ENCODE results near the gene PIP4K2B. TPM values are rescaled to one million over a fixed set of nuclear protein-coding genes. Genes with fewer than 3 reads are reported as not detected.

Gene PIP4K2B
- total and polyA plus RNA-seq, 9 of the 15 experiments (the other 6 are each of a cell fraction or from before 2014, with no cell fraction given) = 3.7 to 29.9 (median 23.0) TPM

DNA sequence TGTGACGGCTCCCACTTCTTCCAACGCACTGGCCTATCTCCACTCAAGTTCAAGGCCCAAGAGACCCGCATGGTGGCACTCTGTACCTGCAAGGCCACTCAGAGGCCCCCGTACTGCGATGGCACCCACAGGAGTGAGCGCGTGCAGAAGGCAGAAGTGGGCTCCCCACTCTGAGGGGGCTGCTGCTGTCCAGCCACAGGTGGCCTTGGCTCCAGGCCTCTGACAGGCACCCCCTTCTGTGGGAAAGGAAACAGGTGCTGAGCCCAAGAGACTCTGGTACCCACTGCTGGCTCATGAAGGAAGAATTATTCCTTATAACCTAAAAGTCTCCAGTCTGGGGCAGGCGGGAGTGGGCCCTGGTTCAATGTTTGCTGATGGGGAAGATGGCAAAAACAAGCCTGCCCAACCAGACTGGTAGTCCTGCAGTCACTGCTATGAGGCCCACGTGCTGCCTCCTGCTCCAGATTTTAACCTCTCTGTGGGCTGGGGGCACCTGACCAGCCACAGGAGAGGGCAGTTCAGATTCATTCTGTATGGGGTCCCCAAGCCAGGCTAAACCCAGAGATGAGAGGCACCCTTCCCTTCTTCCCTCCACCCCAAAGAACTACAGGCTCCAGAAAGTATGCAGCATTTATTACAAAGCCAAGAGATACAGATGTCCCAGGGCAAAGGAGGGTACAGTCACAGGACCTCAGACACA is 65.9 kb downstream of the PIP4K2B start:
- H4K20me1 ChIP-seq (replicated peaks; ENCODE audit: control insufficient read depth, insufficient read depth, low read length) = 0 out of 2 replicates have a peak, but pooled peaks cover 3% of the 10 kb centered on the region
- CTCF ChIA-PET (ENCODE audit: low intra/inter-chr PET ratio) = interaction anchor here (0.8 to 1.1 kb wide), 2 partner anchors 57 to 60 kb away, joined by 3 to 5 read pairs; no protein-coding TSS in a partner anchor
- H3K4me1 ChIP-seq (replicated peaks in 1 of 2; ENCODE audit: control insufficient read depth in 2 of 2, insufficient read depth in 2 of 2, low read length in 2 of 2) = peaks cover 35 to 68% of the 10 kb centered on the region in 2 experiments
- in situ Hi-C loops (cut with MboI) (loop anchor here (5.0 kb wide), 1 partner anchor 56 kb away; no protein-coding TSS in a partner anchor), intact Hi-C loops (cut with micrococcal nuclease) (no loop called here)
- no peak overlapping the region for H3K4me3 ChIP-seq
- no peak for ATAC-seq
- no peak for FAIRE-seq
- H3K36me3 ChIP-seq (ENCODE audit: control insufficient read depth, insufficient read depth, low read length) = peaks cover 61% of the 10 kb centered on the region; the same call in 2 of the 3 replicates
- no peak for DNase-seq (ENCODE audit: extremely low read depth in 1 of 4, low spot score in 3 of 4)
- H3K27ac ChIP-seq (ENCODE audit: extremely low read depth, low read depth, low read length) = no peak overlapping the region
- H3K9me3 ChIP-seq (replicated peaks; ENCODE audit: control insufficient read depth, insufficient read depth, low read depth, low read length) = no peaks in the 10 kb centered on the region
- peaks cover 24% of the 10 kb centered on the region for H3K79me2 ChIP-seq (ENCODE audit: control insufficient read depth, insufficient read depth, low read length)
- BruUV-seq (replicated peaks) = no TSS peak
- POLR2A ChIA-PET = interaction anchor here (0.7 kb wide), 1 partner anchor 168 kb away, joined by 3 read pairs; no protein-coding TSS in a partner anchor
- H3K9me1 ChIP-seq (ENCODE audit: control insufficient read depth, insufficient read depth, low read length) = peaks cover 3% of the 10 kb centered on the region
- H2AFZ ChIP-seq (ENCODE audit: low read depth, low read length) = no peak overlapping the region
- WGBS (ENCODE audit: insufficient coverage, low coverage, missing lambda C conversion rate) = 69% methylated on average over 5 of the region's 9 CpGs
- H3K9ac ChIP-seq (ENCODE audit: insufficient read depth in 1 of 2, low read depth in 2 of 2, low read length in 2 of 2) = peak overlapping the region in 1 of 2 experiments; percentile 80; a peak in 2 of 4 replicates
- no peak overlapping the region for H3K4me2 ChIP-seq (ENCODE audit: insufficient read depth, low read length)
- no peaks in the 10 kb centered on the region for H3K27me3 ChIP-seq (ENCODE audit: control insufficient read depth in 2 of 2, insufficient read depth in 2 of 2, low read length in 2 of 2)
- TF ChIP-seq, protein P1, sequence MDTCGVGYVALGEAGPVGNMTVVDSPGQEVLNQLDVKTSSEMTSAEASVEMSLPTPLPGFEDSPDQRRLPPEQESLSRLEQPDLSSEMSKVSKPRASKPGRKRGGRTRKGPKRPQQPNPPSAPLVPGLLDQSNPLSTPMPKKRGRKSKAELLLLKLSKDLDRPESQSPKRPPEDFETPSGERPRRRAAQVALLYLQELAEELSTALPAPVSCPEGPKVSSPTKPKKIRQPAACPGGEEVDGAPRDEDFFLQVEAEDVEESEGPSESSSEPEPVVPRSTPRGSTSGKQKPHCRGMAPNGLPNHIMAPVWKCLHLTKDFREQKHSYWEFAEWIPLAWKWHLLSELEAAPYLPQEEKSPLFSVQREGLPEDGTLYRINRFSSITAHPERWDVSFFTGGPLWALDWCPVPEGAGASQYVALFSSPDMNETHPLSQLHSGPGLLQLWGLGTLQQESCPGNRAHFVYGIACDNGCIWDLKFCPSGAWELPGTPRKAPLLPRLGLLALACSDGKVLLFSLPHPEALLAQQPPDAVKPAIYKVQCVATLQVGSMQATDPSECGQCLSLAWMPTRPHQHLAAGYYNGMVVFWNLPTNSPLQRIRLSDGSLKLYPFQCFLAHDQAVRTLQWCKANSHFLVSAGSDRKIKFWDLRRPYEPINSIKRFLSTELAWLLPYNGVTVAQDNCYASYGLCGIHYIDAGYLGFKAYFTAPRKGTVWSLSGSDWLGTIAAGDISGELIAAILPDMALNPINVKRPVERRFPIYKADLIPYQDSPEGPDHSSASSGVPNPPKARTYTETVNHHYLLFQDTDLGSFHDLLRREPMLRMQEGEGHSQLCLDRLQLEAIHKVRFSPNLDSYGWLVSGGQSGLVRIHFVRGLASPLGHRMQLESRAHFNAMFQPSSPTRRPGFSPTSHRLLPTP (IDR thresholded peaks at IDR 0.05; ENCODE audit: borderline replicate concordance, extremely low read depth, insufficient read length) = no peak
- TF ChIP-seq, protein P2, sequence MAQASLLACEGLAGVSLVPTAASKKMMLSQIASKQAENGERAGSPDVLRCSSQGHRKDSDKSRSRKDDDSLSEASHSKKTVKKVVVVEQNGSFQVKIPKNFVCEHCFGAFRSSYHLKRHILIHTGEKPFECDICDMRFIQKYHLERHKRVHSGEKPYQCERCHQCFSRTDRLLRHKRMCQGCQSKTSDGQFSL (CRISPR knock-in tag; IDR thresholded peaks at IDR 0.05) = no peak
- TF ChIP-seq, protein P2 (tag; IDR thresholded peaks at IDR 0.05) = no peak
- no peak for TF ChIP-seq RFX7 (CRISPR knock-in tag; IDR thresholded peaks at IDR 0.05)
- TF ChIP-seq PCBP1 (IDR thresholded peaks at IDR 0.05; ENCODE audit: low read depth, low read length, poor library complexity, severe bottlenecking) = no peak
- TF ChIP-seq, protein P3, sequence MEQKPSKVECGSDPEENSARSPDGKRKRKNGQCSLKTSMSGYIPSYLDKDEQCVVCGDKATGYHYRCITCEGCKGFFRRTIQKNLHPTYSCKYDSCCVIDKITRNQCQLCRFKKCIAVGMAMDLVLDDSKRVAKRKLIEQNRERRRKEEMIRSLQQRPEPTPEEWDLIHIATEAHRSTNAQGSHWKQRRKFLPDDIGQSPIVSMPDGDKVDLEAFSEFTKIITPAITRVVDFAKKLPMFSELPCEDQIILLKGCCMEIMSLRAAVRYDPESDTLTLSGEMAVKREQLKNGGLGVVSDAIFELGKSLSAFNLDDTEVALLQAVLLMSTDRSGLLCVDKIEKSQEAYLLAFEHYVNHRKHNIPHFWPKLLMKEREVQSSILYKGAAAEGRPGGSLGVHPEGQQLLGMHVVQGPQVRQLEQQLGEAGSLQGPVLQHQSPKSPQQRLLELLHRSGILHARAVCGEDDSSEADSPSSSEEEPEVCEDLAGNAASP (IDR thresholded peaks at IDR 0.05) = no peak
- TF ChIP-seq, protein P4, sequence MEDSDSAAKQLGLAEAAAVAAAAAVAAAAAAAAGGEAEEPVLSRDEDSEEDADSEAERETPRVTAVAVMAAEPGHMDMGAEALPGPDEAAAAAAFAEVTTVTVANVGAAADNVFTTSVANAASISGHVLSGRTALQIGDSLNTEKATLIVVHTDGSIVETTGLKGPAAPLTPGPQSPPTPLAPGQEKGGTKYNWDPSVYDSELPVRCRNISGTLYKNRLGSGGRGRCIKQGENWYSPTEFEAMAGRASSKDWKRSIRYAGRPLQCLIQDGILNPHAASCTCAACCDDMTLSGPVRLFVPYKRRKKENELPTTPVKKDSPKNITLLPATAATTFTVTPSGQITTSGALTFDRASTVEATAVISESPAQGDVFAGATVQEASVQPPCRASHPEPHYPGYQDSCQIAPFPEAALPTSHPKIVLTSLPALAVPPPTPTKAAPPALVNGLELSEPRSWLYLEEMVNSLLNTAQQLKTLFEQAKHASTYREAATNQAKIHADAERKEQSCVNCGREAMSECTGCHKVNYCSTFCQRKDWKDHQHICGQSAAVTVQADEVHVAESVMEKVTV (CRISPR knock-in tag; IDR thresholded peaks at IDR 0.05) = no peak
- TF ChIP-seq ZNF766 (CRISPR knock-in tag; conservative IDR thresholded peaks at IDR 0.05) = no peak
- TF ChIP-seq HNRNPLL (IDR thresholded peaks at IDR 0.05; ENCODE audit: low read depth, low read length, poor library complexity, severe bottlenecking) = no peak
- TF ChIP-seq C11orf30 (IDR thresholded peaks at IDR 0.05; ENCODE audit: low read depth) = no peak
- TF ChIP-seq, protein P5, sequence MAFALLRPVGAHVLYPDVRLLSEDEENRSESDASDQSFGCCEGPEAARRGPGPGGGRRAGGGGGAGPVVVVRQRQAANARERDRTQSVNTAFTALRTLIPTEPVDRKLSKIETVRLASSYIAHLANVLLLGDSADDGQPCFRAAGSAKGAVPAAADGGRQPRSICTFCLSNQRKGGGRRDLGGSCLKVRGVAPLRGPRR (CRISPR knock-in tag; IDR thresholded peaks at IDR 0.05) = no peak
